Activated B cell treated with CpG ODN at 0.5 μM for 24 hours (primary cell): ENCODE data around the gene MYB. TPM values are rescaled to one million over a fixed set of nuclear protein-coding genes. Genes with fewer than 3 reads are reported as not detected.
A peak's percentile ranks its signal among the peaks of the same experiment; 100 is the strongest.
"Not testable (repeated sequence)": the region's sequence is repeated elsewhere in the genome, so short reads cannot be mapped to it uniquely, and the experiment has no call there.

Experiments used
- ATAC-seq: fragments of 200-7000 bp; cut with Tn5 transposase; one replicate; pipeline ENCODE4 v1.10.0; 2021; ENCODE audit warnings: low read depth, mild to moderate bottlenecking, moderate library complexity
- CTCF ChIA-PET: fragments of 350-600 bp; sonication (Branson Sonifier 250); formaldehyde crosslinking; loops from one replicate; lab custom pipeline; 2021; ENCODE audit warnings: antibody characterized with exemption; lab: Charles Lee
- POLR2A ChIA-PET: fragments of 350-600 bp; sonication (Branson Sonifier 250); formaldehyde crosslinking; loops from one replicate; lab custom pipeline; 2021; ENCODE audit warnings: antibody characterized with exemption; lab: Charles Lee
- DNase-seq: peaks from one replicate; pipeline ENCODE4 v3.0.0; 2022
- H3K27ac Mint-ChIP-seq: one replicate; pipeline ENCODE4 v1.8.0; 2020; ENCODE audit warnings: mixed read lengths
- H3K27me3 Mint-ChIP-seq: one replicate; pipeline ENCODE4 v1.8.0; 2021; ENCODE audit warnings: mixed read lengths
- H3K36me3 Mint-ChIP-seq: one replicate; pipeline ENCODE4 v1.8.0; 2021; ENCODE audit warnings: low read depth, mixed read lengths
- H3K4me1 Mint-ChIP-seq: one replicate; pipeline ENCODE4 v1.8.0; 2021; ENCODE audit warnings: mixed read lengths
- H3K4me3 Mint-ChIP-seq: one replicate; pipeline ENCODE4 v1.8.0; 2020; ENCODE audit warnings: mild to moderate bottlenecking, mixed read lengths
- H3K9me3 Mint-ChIP-seq: one replicate; pipeline ENCODE4 v1.8.0; 2020; ENCODE audit warnings: mixed read lengths
- CTCF ChIP-seq: fragments of 200-600 bp; IDR thresholded peaks from one replicate; pipeline ENCODE4 v1.8.0; 2022; ENCODE audit warnings: antibody characterized with exemption, mild to moderate bottlenecking
- intact Hi-C: fragments of 100-400 bp; cut with micrococcal nuclease; formaldehyde crosslinking; loops from one replicate; pipeline ENCODE4 v1.15.1; 2024
- total RNA-seq: library from RNA; stranded (reverse); gene quantifications from 2 replicates; pipeline ENCODE4 v1.2.3, GENCODE V29; 2022

MYB gene
- total RNA-seq, 1 donor from 2014 or later: 3.2 TPM

DNA sequence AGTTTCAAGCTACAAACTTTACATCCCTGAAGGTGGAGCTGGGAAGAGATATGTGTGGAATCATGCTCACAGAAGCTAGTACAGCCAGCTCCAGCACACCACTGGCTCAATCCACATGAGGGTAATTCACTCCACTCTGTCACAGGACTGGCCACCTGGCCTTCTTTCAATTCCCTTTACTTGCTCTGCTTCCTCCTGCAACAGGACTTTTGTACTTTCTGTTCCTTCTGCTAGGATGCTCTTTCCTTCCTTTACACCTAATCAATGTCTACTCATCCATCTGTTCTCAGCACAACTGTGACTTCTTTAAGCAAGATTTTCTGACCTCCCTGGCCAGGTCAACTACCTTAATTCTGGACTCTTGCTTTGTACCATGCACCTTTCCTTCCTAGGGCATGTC is 39.4 kb upstream of the MYB start:
- H3K27ac Mint-ChIP-seq: no peak overlapping the region
- H3K4me1 Mint-ChIP-seq: peaks cover 40% of the 10 kb centered on the region
- no peaks in the 10 kb centered on the region for H3K9me3 Mint-ChIP-seq
- ChIA-PET CTCF (interaction anchor here (1.4 to 3.7 kb wide), 3 partner anchors 22 to 282 kb away, joined by 3 to 28 read pairs (median 5); no protein-coding TSS in a partner anchor), POLR2A (no interaction called here)
- H3K27me3 Mint-ChIP-seq: no peaks in the 10 kb centered on the region
- peak; percentile 56 for ATAC-seq
- DNase-seq: no peak
- intact Hi-C loops: no loop called here
- TF ChIP-seq CTCF: no peak
- no peaks in the 10 kb centered on the region for H3K36me3 Mint-ChIP-seq
- no peak overlapping the region for H3K4me3 Mint-ChIP-seq

GRCh38 chr6:135142232-135142631 is 38.9 kb upstream of the MYB start:
- H3K27ac Mint-ChIP-seq, intact Hi-C loops, DNase-seq, POLR2A ChIA-PET, H3K27me3 Mint-ChIP-seq, H3K4me3 Mint-ChIP-seq, H3K36me3 Mint-ChIP-seq, ATAC-seq, H3K9me3 Mint-ChIP-seq: not testable (repeated sequence)
- peaks cover 40% of the 10 kb centered on the region for H3K4me1 Mint-ChIP-seq
- CTCF ChIA-PET: interaction anchor here (1.4 to 3.7 kb wide), 3 partner anchors 23 to 282 kb away, joined by 3 to 28 read pairs (median 5); no protein-coding TSS in a partner anchor

GRCh38 chr6:135144673-135145062 is 36.4 kb upstream of the MYB start:
- H3K9me3 Mint-ChIP-seq: no peaks in the 10 kb centered on the region
- intact Hi-C loops: loop anchor here (1.0 kb wide), 5 partner anchors 39 to 295 kb away; partner anchors contain the start of gene HBS1L
- POLR2A ChIA-PET: interaction anchor here (0.6 to 2.5 kb wide), 4 partner anchors 36 to 137 kb away, joined by 3 to 13 read pairs (median 6); partner anchors contain the start of gene MYB

DNA sequence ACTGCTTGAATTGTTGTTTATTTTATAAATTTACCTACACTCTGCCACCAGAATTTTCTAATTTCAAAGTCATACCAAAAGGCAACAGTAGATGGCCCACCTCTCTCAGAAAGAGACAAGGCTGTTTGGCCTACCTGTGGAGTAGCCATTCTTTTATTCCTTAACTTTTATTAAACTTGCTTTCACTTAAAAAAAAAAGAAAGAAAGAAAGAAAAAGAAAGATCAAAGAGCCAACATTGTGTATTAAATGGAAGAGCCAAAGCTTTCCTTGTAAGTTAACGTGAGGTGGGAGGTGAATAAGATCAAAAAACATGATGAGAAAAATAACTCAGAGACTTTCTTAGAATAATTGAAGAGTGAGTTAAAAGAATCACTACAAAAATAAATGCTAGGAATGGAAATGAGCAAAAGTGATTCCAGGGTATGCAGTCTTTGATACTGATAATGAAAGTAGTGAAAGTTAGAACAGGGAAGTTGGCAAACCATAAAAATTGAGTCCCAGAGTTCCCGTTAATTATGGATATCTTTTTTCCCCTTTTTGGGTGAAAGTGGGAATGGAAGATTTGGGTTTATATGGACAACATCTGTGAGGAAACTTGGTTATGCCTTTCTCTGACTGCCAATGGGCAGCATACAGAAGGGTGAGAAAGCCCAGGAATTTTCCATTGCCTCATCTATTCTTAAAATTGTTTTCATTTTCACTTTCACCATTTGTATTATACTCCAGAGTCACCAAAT is 35.9 kb upstream of the MYB start:
- ATAC-seq: peak; percentile 62
- TF ChIP-seq CTCF: no peak
- no peaks in the 10 kb centered on the region for H3K27me3 Mint-ChIP-seq
- H3K4me3 Mint-ChIP-seq: peak overlapping the region; percentile 56
- POLR2A ChIA-PET: interaction anchor here (0.6 to 2.5 kb wide), 4 partner anchors 36 to 137 kb away, joined by 3 to 13 read pairs (median 6); partner anchors contain the start of gene MYB
- CTCF ChIA-PET: interaction anchor here (0.7 to 3.7 kb wide), 11 partner anchors 11 to 319 kb away, joined by 3 to 29 read pairs (median 4); partner anchors contain the start of gene MYB
- H3K9me3 Mint-ChIP-seq: no peaks in the 10 kb centered on the region
- intact Hi-C loops: loop anchor here (1.0 kb wide), 5 partner anchors 38 to 294 kb away; partner anchors contain the start of gene HBS1L
- H3K4me1 Mint-ChIP-seq: peaks cover 46% of the 10 kb centered on the region
- H3K27ac Mint-ChIP-seq: peak overlapping the region; percentile 62
- no peaks in the 10 kb centered on the region for H3K36me3 Mint-ChIP-seq
- DNase-seq: no peak

More at GRCh38 chr6:135144673-135145062, 36.4 kb upstream of the MYB start:
- Mint-ChIP-seq H3K4me1 (peaks cover 46% of the 10 kb centered on the region), H3K27ac (no peak overlapping the region), H3K27me3 (no peaks in the 10 kb centered on the region), H3K36me3 (no peaks in the 10 kb centered on the region), H3K4me3 (no peak overlapping the region)
- CTCF ChIA-PET: interaction anchor here (0.7 to 3.7 kb wide), 12 partner anchors 12 to 318 kb away, joined by 3 to 29 read pairs (median 4); partner anchors contain the start of gene MYB
- no peak for ATAC-seq
- DNase-seq: no peak
- TF ChIP-seq CTCF: no peak

DNA sequence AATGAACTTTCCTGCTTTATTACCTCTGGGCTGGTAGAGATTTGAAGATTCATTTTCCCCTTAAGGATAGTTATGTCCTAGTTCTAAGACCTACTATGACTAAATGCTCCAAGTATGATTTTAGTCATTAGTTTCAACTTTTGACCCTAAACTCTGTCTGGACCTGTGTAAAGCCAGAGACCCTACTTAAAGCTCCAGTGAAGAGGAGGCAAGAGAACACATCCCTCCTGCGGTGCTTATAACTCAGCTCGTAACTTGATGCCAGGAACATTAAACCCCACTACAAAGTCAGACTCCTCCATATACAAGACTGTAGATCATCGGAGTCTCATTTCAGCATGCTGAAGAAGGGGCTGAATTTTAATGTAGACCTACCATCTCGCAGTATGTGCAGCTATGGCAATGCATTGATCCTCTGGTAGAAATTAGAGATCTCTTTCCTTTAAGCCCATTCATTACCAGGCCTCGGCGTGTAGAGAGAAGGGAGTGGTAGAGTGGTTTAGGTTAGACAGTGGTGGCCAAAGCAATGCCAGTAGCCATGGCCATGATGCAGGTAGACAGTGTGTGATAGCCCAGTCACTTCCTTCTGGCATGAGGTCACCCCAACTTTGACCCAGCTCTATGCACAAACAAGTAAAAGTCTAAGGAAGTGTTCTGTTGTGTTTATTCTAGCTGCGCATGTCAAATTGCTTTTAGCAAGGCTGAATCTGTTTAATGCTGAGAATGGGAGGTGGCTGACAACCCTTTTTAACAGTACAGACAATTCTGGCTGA is 34.8 kb upstream of the MYB start:
- DNase-seq: no peak
- no peak for ATAC-seq
- ChIA-PET POLR2A (no interaction called here), CTCF (no interaction called here)
- H3K36me3 Mint-ChIP-seq: no peaks in the 10 kb centered on the region
- no peaks in the 10 kb centered on the region for H3K9me3 Mint-ChIP-seq
- H3K27ac Mint-ChIP-seq: no peak overlapping the region
- peaks cover 45% of the 10 kb centered on the region for H3K4me1 Mint-ChIP-seq
- TF ChIP-seq CTCF: no peak
- no peaks in the 10 kb centered on the region for H3K27me3 Mint-ChIP-seq
- H3K4me3 Mint-ChIP-seq: no peak overlapping the region
- intact Hi-C loops: no loop called here
